ENCODE measurements around the gene TRAF2.

TRAF2 gene

DNA sequence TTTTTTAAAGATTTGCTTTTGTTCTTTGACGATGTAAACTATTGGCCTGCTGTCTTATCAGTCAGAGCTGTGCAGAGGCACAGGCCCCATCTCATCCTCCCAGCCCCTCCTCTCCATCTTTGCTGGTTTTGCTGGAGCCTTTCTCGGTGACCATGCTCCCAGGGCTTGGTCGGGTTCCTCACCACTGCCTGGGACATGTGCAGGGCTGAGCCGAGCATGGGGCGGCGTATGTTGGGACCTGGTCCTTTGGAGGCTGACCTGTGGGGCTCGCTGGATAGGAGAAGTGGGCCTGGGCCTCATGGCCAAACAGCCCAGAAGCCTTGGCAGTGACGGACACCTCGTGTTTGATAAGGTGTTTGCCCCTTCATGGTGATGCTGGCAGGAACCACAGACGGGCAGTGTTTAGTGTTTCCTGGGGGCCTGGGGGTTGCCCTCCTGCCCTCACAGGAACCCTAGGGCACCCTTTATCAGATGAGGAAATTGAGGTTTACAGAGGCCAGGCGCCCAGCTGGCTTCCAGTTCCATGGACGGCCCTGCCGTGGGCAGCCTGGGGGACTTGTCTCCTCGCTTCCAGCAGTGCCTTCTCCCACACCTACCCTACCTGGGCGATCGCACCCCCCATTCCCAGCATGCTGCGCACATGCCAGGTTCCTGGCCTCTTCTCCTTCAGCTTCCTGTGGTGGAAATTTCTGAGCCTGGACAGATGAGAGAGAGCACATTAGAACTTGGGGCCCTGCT lies 27.6 kb downstream of the TRAF2 start:
- no peak for DNase-seq (ENCODE audit: low spot score)

GRCh38 chr9:136915632-136916329 lies 29.5 kb downstream of the TRAF2 start:
- DNase-seq (ENCODE audit: low spot score): no peak

DNA sequence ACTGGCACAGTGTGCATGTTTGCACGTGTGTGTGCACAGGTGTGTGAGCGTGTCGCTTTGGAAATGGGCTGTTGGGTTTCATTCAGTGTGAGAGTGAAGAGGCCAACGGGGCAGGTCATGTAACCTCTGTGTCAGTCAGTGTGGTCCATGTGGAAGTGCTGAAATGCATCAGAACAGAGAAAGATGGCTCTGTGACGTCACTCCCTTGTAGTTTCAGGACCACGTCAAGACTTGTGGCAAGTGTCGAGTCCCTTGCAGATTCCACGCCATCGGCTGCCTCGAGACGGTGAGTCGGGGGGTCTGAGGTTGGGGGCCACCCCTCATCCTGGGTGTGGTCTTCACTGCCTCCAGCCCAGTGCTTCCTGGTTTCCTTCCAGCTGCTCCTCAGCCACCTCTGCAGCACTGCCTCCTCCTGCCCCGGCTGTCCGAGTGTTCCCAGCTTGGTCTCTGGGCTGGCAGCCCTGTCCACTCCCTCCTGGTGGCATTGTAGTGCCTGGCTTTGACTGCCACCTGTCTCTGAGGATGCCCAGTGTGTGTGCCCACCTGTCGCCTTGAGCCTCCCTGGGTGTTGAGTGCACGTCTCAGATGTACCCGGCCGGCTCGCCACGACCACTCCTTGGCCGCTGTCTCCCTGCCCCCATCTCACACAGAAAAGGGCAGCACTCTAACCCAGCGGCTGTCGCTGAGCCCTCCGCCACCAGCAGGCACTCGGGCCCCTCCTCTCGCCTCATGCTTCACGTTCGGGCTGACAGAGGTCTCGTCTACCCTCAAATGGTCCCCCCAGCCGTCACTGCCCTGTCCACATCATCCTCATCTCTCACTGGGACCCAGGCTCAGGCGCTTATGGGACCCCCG lies 30.2 kb downstream of the TRAF2 start:
- DNase-seq (ENCODE audit: low spot score): no peak

- no peak for DNase-seq (ENCODE audit: low spot score)
Measured at GRCh38 chr9:136917902-136918301, 31.6 kb downstream of the TRAF2 start.

DNA sequence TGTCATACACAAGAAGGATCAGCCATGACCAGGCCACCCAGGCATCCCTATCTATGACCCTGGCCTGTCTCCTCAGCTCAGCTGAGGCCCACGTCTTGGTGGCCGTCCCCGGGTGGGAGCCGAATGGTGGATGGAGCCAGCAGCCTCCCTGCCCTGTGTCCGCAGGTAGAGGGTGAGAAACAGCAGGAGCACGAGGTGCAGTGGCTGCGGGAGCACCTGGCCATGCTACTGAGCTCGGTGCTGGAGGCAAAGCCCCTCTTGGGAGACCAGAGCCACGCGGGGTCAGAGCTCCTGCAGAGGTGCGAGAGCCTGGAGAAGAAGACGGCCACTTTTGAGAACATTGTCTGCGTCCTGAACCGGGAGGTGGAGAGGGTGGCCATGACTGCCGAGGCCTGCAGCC lies 33.8 kb downstream of the TRAF2 start:
- DNase-seq (ENCODE audit: low spot score): no peak

- no peak for DNase-seq (ENCODE audit: low spot score)
Measured at GRCh38 chr9:136920734-136921231, 34.5 kb downstream of the TRAF2 start.

DNA sequence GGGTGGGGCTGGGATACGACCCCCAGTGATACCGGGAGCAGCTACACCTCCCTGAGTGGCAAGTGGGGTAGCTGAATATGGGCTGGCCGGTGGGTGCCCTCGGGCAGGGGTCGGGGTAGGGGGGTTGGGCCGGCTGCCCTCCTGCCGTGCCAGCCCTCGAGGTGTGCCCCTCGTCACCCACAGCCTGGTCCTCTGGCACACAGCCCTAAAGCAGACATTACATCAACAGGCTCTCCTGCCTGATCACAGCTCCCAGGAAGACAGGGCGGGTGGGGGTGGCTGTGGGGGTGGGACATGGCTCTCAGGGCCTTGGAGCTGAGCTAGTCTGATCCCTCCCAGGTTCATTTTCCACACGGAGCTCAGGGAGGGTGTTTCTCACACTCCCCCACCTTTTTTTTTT lies 35.0 kb downstream of the TRAF2 start:
- DNase-seq (ENCODE audit: low spot score): no peak

GRCh38 chr9:136921718-136922117 lies 35.4 kb downstream of the TRAF2 start:
- DNase-seq (ENCODE audit: low spot score): no peak

GRCh38 chr9:136922540-136922939 lies 36.2 kb downstream of the TRAF2 start:
- DNase-seq (ENCODE audit: low spot score): no peak

DNA sequence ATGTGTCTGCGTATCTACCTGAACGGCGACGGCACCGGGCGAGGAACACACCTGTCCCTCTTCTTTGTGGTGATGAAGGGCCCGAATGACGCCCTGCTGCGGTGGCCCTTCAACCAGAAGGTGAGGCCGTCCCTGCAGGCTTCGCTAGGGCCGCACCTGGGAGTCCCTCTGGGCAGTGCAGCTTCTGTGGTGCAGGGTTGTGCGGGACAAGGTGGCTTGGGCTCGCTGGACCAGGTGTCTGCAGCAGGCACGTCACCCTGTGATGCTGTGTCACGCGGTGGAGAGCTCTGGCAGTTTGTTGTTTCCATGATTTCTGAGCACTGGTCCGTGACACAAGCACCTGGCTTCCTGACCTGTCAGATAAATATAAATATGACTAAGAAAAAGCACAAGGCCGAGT lies 37.6 kb downstream of the TRAF2 start:
- no peak for DNase-seq (ENCODE audit: low spot score)

- no peak for DNase-seq (ENCODE audit: low spot score)
Measured at GRCh38 chr9:136925414-136926153, 39.3 kb downstream of the TRAF2 start.

DNA sequence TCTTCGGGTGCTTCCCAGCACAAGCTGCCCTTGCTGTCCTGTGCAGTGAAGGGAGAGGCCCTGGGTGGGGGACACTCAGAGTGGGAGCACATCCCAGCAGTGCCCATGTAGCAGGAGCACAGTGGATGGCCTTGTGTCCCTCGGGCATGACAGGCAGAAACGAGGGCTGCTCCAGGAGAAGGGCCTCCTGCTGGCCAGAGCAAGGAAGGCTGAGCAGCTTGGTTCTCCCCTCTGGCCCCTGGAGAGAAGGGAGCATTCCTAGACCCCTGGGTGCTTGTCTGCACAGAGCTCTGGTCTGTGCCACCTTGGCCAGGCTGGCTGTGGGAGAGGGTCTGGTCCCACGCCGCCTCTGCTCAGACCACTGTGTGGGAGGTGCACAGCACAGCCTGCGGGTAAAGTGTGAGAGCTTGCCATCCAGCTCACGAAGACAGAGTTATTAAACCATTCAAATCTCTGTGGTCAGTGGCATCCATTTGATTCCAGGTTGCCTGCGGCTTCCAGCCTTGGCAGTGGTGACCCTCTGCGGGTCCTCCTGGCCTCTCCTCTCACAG lies 39.9 kb downstream of the TRAF2 start:
- no peak for DNase-seq (ENCODE audit: low spot score)

DNA sequence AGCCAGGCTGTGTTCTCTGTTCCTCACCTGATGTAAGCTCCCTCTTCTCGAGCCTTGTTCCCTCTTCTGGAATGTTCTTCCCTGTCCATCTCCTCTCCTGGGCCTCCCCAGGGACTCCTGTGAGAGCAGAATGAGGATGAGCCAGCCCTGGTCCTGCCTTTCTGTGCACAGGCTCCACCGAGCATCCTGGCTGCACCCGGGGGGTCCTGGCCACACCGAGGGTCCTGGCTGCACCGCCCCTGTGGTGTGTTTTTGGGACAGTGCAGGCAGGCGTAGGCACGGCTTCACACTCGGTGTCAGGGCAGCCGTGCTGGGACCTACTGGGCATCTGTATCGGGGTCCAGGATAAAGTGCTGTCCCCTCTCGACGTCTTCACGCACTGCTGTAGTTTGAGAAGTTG lies 40.4 kb downstream of the TRAF2 start:
- no peak for DNase-seq (ENCODE audit: low spot score)

DNA sequence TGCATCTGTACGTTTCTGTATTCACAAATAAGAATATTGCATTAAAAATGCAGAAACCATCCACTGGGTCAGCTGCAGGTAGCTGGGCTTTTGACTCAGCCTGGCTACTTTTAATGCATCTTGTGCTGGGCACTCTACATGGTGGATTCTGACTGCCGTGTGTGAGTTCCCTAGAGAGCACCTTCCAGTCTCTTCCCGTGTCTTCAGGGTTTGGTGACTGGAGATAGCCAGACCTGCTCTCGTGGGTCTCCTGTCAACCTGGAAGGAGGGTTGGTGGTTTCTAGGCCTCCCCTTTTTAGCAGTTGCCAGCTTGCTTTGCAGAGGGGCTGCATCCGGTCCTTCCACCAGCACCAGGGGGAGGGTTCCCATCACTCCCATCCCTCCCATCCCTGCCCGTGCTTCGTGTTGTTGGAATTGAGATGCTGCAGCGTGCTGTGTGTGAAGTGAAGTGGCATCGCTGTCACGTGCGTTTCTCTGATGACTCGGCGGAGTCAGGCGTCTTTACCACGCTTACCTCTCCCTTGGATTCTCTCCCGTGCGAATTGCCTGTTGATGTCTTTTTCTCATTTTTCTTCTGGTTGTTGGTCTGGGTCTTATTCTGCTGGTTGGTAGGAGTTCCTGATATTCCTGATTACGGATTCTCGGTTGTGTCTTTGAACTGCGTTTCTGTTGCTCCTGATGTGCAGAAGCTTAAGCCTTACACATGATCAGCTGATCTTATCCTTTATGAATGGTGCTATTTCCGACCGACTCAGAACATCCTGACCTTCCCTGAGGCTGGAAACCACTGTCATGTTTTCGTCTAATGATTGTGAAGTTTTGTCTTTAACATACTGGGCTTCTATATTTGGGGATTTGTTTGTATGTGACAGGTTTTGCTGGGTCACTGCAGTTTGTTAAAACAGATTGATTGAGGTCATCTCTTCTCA lies 41.3 kb downstream of the TRAF2 start:
- no peak for DNase-seq (ENCODE audit: low spot score)

GRCh38 chr9:136928591-136928990 lies 42.3 kb downstream of the TRAF2 start:
- DNase-seq (ENCODE audit: low spot score): no peak

DNA sequence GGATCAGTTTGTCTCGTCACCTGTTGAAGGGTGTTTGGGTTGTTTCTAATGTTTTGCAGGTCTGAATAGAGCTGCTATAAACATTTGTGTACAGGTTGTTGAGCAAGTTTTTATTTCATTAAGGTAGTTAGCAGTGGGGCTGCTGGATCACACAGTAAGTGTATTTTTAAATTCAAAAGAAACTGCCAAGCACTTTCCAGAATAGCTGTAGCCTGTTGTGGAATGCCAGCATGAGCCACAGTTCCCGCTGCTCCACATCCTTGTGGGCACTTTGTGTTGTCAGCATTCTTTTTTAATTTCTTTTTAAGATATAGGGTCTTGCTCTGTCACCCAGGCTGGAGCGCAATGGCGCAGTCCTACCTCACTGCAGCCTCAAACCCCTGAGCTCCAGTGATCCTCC lies 43.7 kb downstream of the TRAF2 start:
- no peak for DNase-seq (ENCODE audit: low spot score)

GRCh38 chr9:136931611-136932130 lies 45.4 kb downstream of the TRAF2 start:
- no peak for DNase-seq (ENCODE audit: low spot score)

DNA sequence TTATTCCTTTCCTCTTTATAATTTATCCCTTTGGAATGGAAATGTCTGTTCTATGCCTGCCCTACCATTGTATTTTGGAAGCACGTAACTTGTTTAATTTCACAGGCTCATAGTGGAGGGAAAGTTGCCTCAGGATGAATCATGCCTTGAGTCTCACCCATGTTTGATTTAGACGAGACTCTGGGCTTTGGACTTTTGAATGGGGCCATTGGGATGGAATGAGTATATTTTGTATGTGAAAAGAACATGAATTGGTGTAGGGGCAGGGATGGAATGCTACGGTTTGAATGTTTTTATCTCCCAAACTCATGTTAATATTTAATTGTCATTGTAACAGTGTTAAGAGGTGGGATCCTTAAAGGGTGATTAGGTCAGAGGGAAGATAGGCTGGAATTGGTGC lies 48.0 kb downstream of the TRAF2 start:
- no peak for DNase-seq (ENCODE audit: low spot score)

DNA sequence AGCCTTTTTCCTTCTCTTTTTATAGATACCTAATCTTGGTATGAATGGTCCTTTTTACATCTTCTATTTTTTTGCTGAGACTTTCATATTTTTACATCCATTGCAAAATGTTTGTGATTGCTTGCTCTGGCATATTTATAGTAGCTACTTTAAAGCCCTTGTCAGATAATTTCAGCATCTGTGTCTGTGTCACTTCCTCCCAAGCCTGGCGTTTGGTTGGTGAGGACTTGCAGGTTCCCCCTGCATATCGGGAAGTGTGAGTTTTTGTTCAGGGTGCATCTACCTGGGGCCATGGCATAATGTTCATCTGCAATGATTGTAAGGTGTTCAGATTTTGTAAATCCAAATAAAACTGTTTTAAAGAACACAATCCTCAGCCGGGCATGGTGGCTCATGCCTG lies 49.3 kb downstream of the TRAF2 start:
- no peak for DNase-seq (ENCODE audit: low spot score)

DNA sequence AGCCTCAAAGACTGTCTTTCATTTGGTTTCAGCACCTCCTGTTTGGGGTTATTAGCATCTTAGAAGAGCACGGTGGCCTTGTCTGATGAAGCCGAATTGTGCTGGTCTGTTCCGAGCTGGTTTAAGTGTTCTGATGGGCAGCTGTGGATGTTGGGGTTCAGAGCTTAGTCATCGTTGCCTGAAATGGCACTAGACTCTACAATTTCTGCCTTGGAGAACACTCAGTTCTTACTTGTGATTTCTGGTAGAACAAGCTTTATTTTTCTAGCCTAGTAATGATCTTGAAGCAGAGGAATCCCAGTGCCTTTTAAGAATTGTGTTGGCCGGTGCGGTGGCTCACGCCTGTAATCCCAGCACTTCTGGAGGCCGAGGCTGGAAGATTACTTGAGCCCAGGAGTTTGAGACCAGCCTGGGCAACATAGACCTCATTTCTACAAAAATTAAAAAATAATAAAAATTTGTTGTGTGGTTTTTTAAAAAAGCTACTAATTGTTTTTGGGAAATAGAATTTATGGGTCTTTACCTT lies 50.4 kb downstream of the TRAF2 start:
- no peak for DNase-seq (ENCODE audit: low spot score)
